IMR-90 (cell line): ENCODE results near the gene ZNF385C. TPM values are rescaled to one million over a fixed set of nuclear protein-coding genes. Genes with fewer than 3 reads are reported as not detected.

Source experiments
- ATAC-seq: fragments of 200-7000 bp; cut with Tn5 transposase; 2 replicates; pipeline ENCODE4 v1.9.1; 2020; ENCODE audit warnings: low read depth, mild to moderate bottlenecking, moderate library complexity
- BruUV-seq: library from RNA; stranded (reverse); fragments of 400-500 nt; replicated peaks from 2 replicates; lab custom pipeline; 2021; lab: Mats Ljungman, UMichigan
- CTCF ChIA-PET: fragments of 300-600 bp; formaldehyde crosslinking; extraction: SDS; loops from one replicate; lab custom pipeline; 2021; ENCODE audit warnings: antibody characterized with exemption; lab: Yijun Ruan, JAX
- POLR2A ChIA-PET: fragments of 300-600 bp; sonication (Branson Sonifier 250); formaldehyde crosslinking; loops from one replicate; lab custom pipeline; 2022; ENCODE audit warnings: antibody characterized with exemption; ENCODE audit not compliant: unreplicated experiment; lab: Charles Lee
- DNase-seq: peaks from one replicate; pipeline ENCODE4 v3.0.0; 2013
- H2AFZ ChIP-seq: replicated peaks from 2 replicates; pipeline ENCODE3; 2013; ENCODE audit warnings: low read length, mild to moderate bottlenecking; ENCODE audit not compliant: poor library complexity
- H2AK5ac ChIP-seq: 2 replicates; pipeline ENCODE4 v1.6.1; 2013; ENCODE audit warnings: low read depth, low read length, inconsistent platforms
- H2AK9ac ChIP-seq: replicated peaks from 2 replicates; pipeline ENCODE3; 2013; ENCODE audit warnings: mild to moderate bottlenecking, low read depth, low read length, moderate library complexity; ENCODE audit not compliant: poor library complexity
- H2BK120ac ChIP-seq: 2 replicates; pipeline ENCODE4 v1.6.1; 2013; ENCODE audit warnings: low read depth, low read length, inconsistent platforms
- H2BK15ac ChIP-seq: 3 replicates; pipeline ENCODE4 v1.6.1; 2013; ENCODE audit warnings: low read depth, low read length, inconsistent platforms
- H2BK20ac ChIP-seq: 2 replicates; pipeline ENCODE4 v1.6.1; 2013; ENCODE audit warnings: low read depth, mild to moderate bottlenecking, inconsistent platforms, low read length, moderate library complexity
- H2BK5ac ChIP-seq: 2 replicates; pipeline ENCODE4 v1.6.1; 2013; ENCODE audit warnings: mild to moderate bottlenecking, low read depth, low read length, inconsistent platforms; ENCODE audit not compliant: poor library complexity, severe bottlenecking
- H3K14ac ChIP-seq: replicated peaks from 2 replicates; pipeline ENCODE4 v1.6.1; 2013; ENCODE audit warnings: low read depth, low read length, inconsistent platforms
- H3K18ac ChIP-seq: 2 replicates; pipeline ENCODE4 v1.6.1; 2013; ENCODE audit warnings: low read depth, low read length, control low read depth
- H3K23ac ChIP-seq: 2 replicates; pipeline ENCODE4 v1.6.1; 2013; ENCODE audit warnings: low read depth, low read length, inconsistent platforms
- H3K27ac ChIP-seq: 2 replicates; pipeline ENCODE4 v1.5.1; 2013; ENCODE audit warnings: mild to moderate bottlenecking, control low read depth, low read length; ENCODE audit not compliant: insufficient read depth
- H3K27me3 ChIP-seq: 2 replicates; pipeline ENCODE4 v1.6.1; 2013; ENCODE audit warnings: low read length; ENCODE audit not compliant: control insufficient read depth, insufficient read depth
- H3K36me3 ChIP-seq: 2 replicates; pipeline ENCODE4 v1.6.1; 2013; ENCODE audit warnings: low read length, mixed read lengths; ENCODE audit not compliant: control insufficient read depth, insufficient read depth
- H3K4ac ChIP-seq: 2 replicates; pipeline ENCODE4 v1.6.1; 2013; ENCODE audit warnings: low read depth, low read length, inconsistent platforms
- H3K4me1 ChIP-seq: 2 replicates; pipeline ENCODE4 v1.6.1; 2013; ENCODE audit warnings: low read length, mixed read lengths; ENCODE audit not compliant: control insufficient read depth, insufficient read depth
- H3K4me2 ChIP-seq: 2 replicates; pipeline ENCODE4 v1.6.1; 2013; ENCODE audit warnings: low read depth, mild to moderate bottlenecking, control low read depth, low read length, moderate library complexity
- H3K4me3 ChIP-seq: 2 replicates; pipeline ENCODE4 v1.5.1; 2013; ENCODE audit warnings: low read depth, mild to moderate bottlenecking, control low read depth, low read length, moderate library complexity; ENCODE audit not compliant: insufficient read depth
- H3K56ac ChIP-seq: 2 replicates; pipeline ENCODE4 v1.6.1; 2013; ENCODE audit warnings: low read length, inconsistent platforms; ENCODE audit not compliant: insufficient read depth; ENCODE audit errors: extremely low read depth
- H3K79me1 ChIP-seq, 2 experiments: 2 replicates each; pipeline ENCODE4 v1.6.1; 2013; ENCODE audit warnings: low read length in 2 of 2, inconsistent platforms in 1 of 2, low read depth in 1 of 2
- H3K9ac ChIP-seq: 2 replicates; pipeline ENCODE4 v1.6.1; 2013; ENCODE audit warnings: low read depth, low read length, control low read depth
- H3K9me1 ChIP-seq: 2 replicates; pipeline ENCODE4 v1.6.1; 2013; ENCODE audit warnings: low read length, inconsistent platforms; ENCODE audit not compliant: insufficient read depth
- H3K9me3 ChIP-seq: 2 replicates; pipeline ENCODE4 v1.6.1; 2013; ENCODE audit warnings: low read length; ENCODE audit not compliant: control insufficient read depth, insufficient read depth
- H4K20me1 ChIP-seq: 2 replicates; pipeline ENCODE4 v1.6.1; 2013; ENCODE audit warnings: low read length, inconsistent platforms; ENCODE audit not compliant: insufficient read depth
- H4K5ac ChIP-seq: 2 replicates; pipeline ENCODE4 v1.6.1; 2013; ENCODE audit warnings: mild to moderate bottlenecking, low read depth, low read length, control low read depth
- H4K8ac ChIP-seq, 2 experiments: 2 replicates each; pipeline ENCODE4 v1.6.1; 2013; ENCODE audit warnings: low read depth in 2 of 2, low read length in 2 of 2, control low read depth in 1 of 2, inconsistent platforms in 1 of 2
- H4K91ac ChIP-seq: 2 replicates; pipeline ENCODE4 v1.6.1; 2013; ENCODE audit warnings: low read depth, low read length, inconsistent platforms; ENCODE audit not compliant: insufficient read depth
- CEBPB ChIP-seq: IDR thresholded peaks from 2 replicates; pipeline ENCODE4 v1.6.1; 2012; ENCODE audit warnings: low read depth, low read length, improper control_type of control experiment
- FOS ChIP-seq: fragments of 150-350 bp; IDR thresholded peaks from 2 replicates; pipeline ENCODE4 v1.6.1; 2016; ENCODE audit warnings: low read depth, low read length
- RAD21 ChIP-seq: IDR thresholded peaks from 2 replicates; pipeline ENCODE4 v1.6.1; 2012; ENCODE audit warnings: low read length, improper control_type of control experiment
- USF2 ChIP-seq: fragments of 150-350 bp; IDR thresholded peaks from 2 replicates; pipeline ENCODE4 v1.6.1; 2017; ENCODE audit warnings: mild to moderate bottlenecking, antibody characterized with exemption, low read length, low read depth
- WGBS, 2 experiments: methylation state at CpG; one replicate each; pipeline versions ENCODE4 v1.1.5 to v1.1.7; 2013; ENCODE audit warnings: missing lambda C conversion rate in 2 of 2; ENCODE audit not compliant: insufficient read length in 1 of 2; ENCODE audit errors: extremely low coverage in 2 of 2; 5-methylcytosine and 5-hydroxymethylcytosine counted together
- dilution Hi-C: fragments of 300-500 bp; cut with HindIII; formaldehyde crosslinking; loops from one replicate; pipeline ENCODE4 v1.14.3; 2018; ENCODE audit warnings: low sequenced_read_pairs; ENCODE audit not compliant: unreplicated experiment
- in situ Hi-C: fragments of 300-500 bp; cut with MboI; formaldehyde crosslinking; loops from 3 replicates; pipeline ENCODE4 v1.14.3; 2019; ENCODE audit warnings: low sequenced_read_pairs, inconsistent platforms, mixed read lengths
- intact Hi-C: fragments of 100-400 bp; cut with micrococcal nuclease; formaldehyde crosslinking; loops from 2 replicates; pipeline ENCODE4 v1.10.0; 2022
- polyA plus RNA-seq, 3 experiments: library from polyadenylated mRNA; depleted of rRNA; stranded (reverse); fragments of >200 nt; gene quantifications; 2 replicates each; pipeline ENCODE4 v1.2.3, GENCODE V29; 2012; ENCODE audit warnings: low replicate concordance in 1 of 3
- total RNA-seq: library from RNA; depleted of rRNA; stranded (reverse); fragments of >200 nt; gene quantifications from 2 replicates; pipeline ENCODE4 v1.2.3, GENCODE V29; 2012
- TF ChIP-seq, protein P1 (sequence below): conservative IDR thresholded peaks from 2 replicates; pipeline ENCODE4 v1.5.1; 2012; ENCODE audit warnings: mild to moderate bottlenecking, low read depth, low read length, improper control_type of control experiment

Gene ZNF385C
- total and polyA plus RNA-seq, 2 of the 4 experiments (the other 2 are of a cell fraction) = not detected

- POLR2A ChIA-PET = no interaction called here
- no peak overlapping the region for H2AK5ac ChIP-seq
- H2BK15ac ChIP-seq = no peak overlapping the region
- H3K4me2 ChIP-seq = no peak overlapping the region
- WGBS, 2 experiments = 91% methylated on average over 4 of the region's 4 CpGs; no CpG with 5 or more reads in 1 of the 2 experiments
- in situ Hi-C loops (no loop called here), dilution Hi-C loops (no loop called here), intact Hi-C loops (no loop called here)
- no peak for TF ChIP-seq CEBPB
- TF ChIP-seq, protein P1, sequence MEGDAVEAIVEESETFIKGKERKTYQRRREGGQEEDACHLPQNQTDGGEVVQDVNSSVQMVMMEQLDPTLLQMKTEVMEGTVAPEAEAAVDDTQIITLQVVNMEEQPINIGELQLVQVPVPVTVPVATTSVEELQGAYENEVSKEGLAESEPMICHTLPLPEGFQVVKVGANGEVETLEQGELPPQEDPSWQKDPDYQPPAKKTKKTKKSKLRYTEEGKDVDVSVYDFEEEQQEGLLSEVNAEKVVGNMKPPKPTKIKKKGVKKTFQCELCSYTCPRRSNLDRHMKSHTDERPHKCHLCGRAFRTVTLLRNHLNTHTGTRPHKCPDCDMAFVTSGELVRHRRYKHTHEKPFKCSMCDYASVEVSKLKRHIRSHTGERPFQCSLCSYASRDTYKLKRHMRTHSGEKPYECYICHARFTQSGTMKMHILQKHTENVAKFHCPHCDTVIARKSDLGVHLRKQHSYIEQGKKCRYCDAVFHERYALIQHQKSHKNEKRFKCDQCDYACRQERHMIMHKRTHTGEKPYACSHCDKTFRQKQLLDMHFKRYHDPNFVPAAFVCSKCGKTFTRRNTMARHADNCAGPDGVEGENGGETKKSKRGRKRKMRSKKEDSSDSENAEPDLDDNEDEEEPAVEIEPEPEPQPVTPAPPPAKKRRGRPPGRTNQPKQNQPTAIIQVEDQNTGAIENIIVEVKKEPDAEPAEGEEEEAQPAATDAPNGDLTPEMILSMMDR = no peak
- no peak for TF ChIP-seq FOS
- TF ChIP-seq RAD21 = no peak
- no peak for TF ChIP-seq USF2
- no peak overlapping the region for H4K8ac ChIP-seq
- H3K18ac ChIP-seq = no peak overlapping the region
- no peak overlapping the region for H4K91ac ChIP-seq
- H3K27ac ChIP-seq = no peak overlapping the region
- BruUV-seq = no TSS peak
- H2BK20ac ChIP-seq = no peak overlapping the region
- H3K9me3 ChIP-seq = no peaks in the 10 kb centered on the region
- H2AK9ac ChIP-seq = peak overlapping the region; percentile 15
- no peak overlapping the region for H2BK120ac ChIP-seq
- no peak overlapping the region for H3K14ac ChIP-seq
- no peak overlapping the region for H3K4ac ChIP-seq
- no peak overlapping the region for H2AFZ ChIP-seq
- H3K27me3 ChIP-seq = no peaks in the 10 kb centered on the region
- H4K20me1 ChIP-seq = peaks cover 3% of the 10 kb centered on the region; the same call in 1 of the 2 replicates
- H3K56ac ChIP-seq = no peak overlapping the region
- no peak overlapping the region for H3K9ac ChIP-seq
- DNase-seq (no peak), ATAC-seq (no peak)
- no peak overlapping the region for H3K23ac ChIP-seq
- no peak overlapping the region for H2BK5ac ChIP-seq
- H3K4me1 ChIP-seq = peaks cover 7% of the 10 kb centered on the region
- peaks cover 10 to 12% of the 10 kb centered on the region in 2 experiments; a peak in 3 of 4 replicates for H3K79me1 ChIP-seq
- no peak overlapping the region for H4K5ac ChIP-seq
- peaks cover 4% of the 10 kb centered on the region; the same call in 1 of the 2 replicates for H3K9me1 ChIP-seq
- no peak overlapping the region for H3K4me3 ChIP-seq
- CTCF ChIA-PET = interaction anchor here (0.5 kb wide), 1 partner anchor 442 kb away, joined by 3 read pairs; no protein-coding TSS in a partner anchor
- peaks cover 29% of the 10 kb centered on the region for H3K36me3 ChIP-seq
Observed at GRCh38 chr17:42118126-42118510, 19.8 kb upstream of the ZNF385C start.
